Measurements from ENCODE around the gene DPH5. TPM values are rescaled to one million over a fixed set of nuclear protein-coding genes. Genes with fewer than 3 reads are reported as not detected.

DPH5 gene
- total RNA-seq, 2 donors from 2014 or later: 13.4 to 26.0 TPM

- Histone ChIP-seq H3K27ac (no peak overlapping the region), H3K9me3 (no peaks in the 10 kb centered on the region), H3K36me3 (peaks cover 5% of the 10 kb centered on the region), H3K4me3 (no peak overlapping the region), H3K4me1 (peaks cover 0 to 11% of the 10 kb centered on the region in 2 donors), H3K27me3 (no peaks in the 10 kb centered on the region)
- no peak for TF ChIP-seq CTCF (IDR thresholded peaks at IDR 0.05)
- no peak for DNase-seq (ENCODE audit: low spot score)
Observed at GRCh38 chr1:101005871-101006270, 19.7 kb downstream of the DPH5 start.

GRCh38 chr1:101005183-101005582, 20.4 kb downstream of the DPH5 start:
- Histone ChIP-seq H3K27me3 (no peaks in the 10 kb centered on the region), H3K27ac (no peak overlapping the region), H3K36me3 (peaks cover 11% of the 10 kb centered on the region), H3K4me1 (peaks cover 0 to 11% of the 10 kb centered on the region in 2 donors), H3K9me3 (no peaks in the 10 kb centered on the region), H3K4me3 (no peak overlapping the region)
- DNase-seq (ENCODE audit: low spot score): no peak
- TF ChIP-seq CTCF (IDR thresholded peaks at IDR 0.05): no peak

GRCh38 chr1:101004670-101005069, 20.9 kb downstream of the DPH5 start:
- Histone ChIP-seq H3K36me3 (peaks cover 13% of the 10 kb centered on the region), H3K27me3 (no peaks in the 10 kb centered on the region), H3K27ac (no peak overlapping the region), H3K9me3 (no peaks in the 10 kb centered on the region), H3K4me1 (peaks cover 0 to 11% of the 10 kb centered on the region in 2 donors), H3K4me3 (no peak overlapping the region)
- DNase-seq (ENCODE audit: low spot score): no peak
- TF ChIP-seq CTCF (IDR thresholded peaks at IDR 0.05): no peak

GRCh38 chr1:101004061-101004460, 21.5 kb downstream of the DPH5 start:
- Histone ChIP-seq H3K9me3 (no peaks in the 10 kb centered on the region), H3K4me3 (no peak overlapping the region), H3K27ac (no peak overlapping the region), H3K4me1 (peaks cover 0 to 11% of the 10 kb centered on the region in 2 donors), H3K36me3 (peaks cover 13% of the 10 kb centered on the region), H3K27me3 (no peaks in the 10 kb centered on the region)
- no peak for TF ChIP-seq CTCF (IDR thresholded peaks at IDR 0.05)
- no peak for DNase-seq (ENCODE audit: low spot score)

- peaks cover 13% of the 10 kb centered on the region for H3K36me3 ChIP-seq
- no peak overlapping the region for H3K4me3 ChIP-seq
- TF ChIP-seq CTCF (IDR thresholded peaks at IDR 0.05): no peak
- H3K4me1 ChIP-seq: peaks cover 0 to 11% of the 10 kb centered on the region in 2 donors
- DNase-seq (ENCODE audit: low spot score): no peak
- no peaks in the 10 kb centered on the region for H3K27me3 ChIP-seq
- peak overlapping the region; percentile 15 to 37 for H3K27ac ChIP-seq
- no peaks in the 10 kb centered on the region for H3K9me3 ChIP-seq
Observed at GRCh38 chr1:101003012-101003650, 22.5 kb downstream of the DPH5 start.

- Histone ChIP-seq H3K27ac (peak overlapping the region; percentile 15 to 37), H3K4me1 (peaks cover 0 to 11% of the 10 kb centered on the region in 2 donors)
- TF ChIP-seq CTCF (IDR thresholded peaks at IDR 0.05): no peak
Observed at GRCh38 chr1:101002551-101002950, 23.0 kb downstream of the DPH5 start.

More at GRCh38 chr1:101002551-101002950, 23.0 kb downstream of the DPH5 start:
- H3K36me3 ChIP-seq: peaks cover 13% of the 10 kb centered on the region
- H3K9me3 ChIP-seq: no peaks in the 10 kb centered on the region
- no peak overlapping the region for H3K4me3 ChIP-seq
- H3K27me3 ChIP-seq: no peaks in the 10 kb centered on the region
- DNase-seq (ENCODE audit: low spot score): no peak

Measured in right atrium auricular region (tissue), 2 donors.